Colon (tissue), 2 donors: ENCODE measurements around the gene IGHMBP2.
"Not testable (repeated sequence)": the region's sequence is repeated elsewhere in the genome, so short reads cannot be mapped to it uniquely, and the experiment has no call there.

Experiments
- FAIRE-seq: peaks from 2 replicates; lab custom pipeline; 2012; peaks lifted over from hg19 to GRCh38; lab: Jason Lieb, UNC
- donor health status: control.
- donor health status: control.

The IGHMBP2 gene

GRCh38 chr11:68963779-68964178, 60.1 kb downstream of the IGHMBP2 start:
- FAIRE-seq, result no peak

GRCh38 chr11:68965901-68966853, 62.5 kb downstream of the IGHMBP2 start:
- FAIRE-seq, result no peak

- FAIRE-seq, result no peak
These were observed 63.4 kb downstream of the IGHMBP2 start for GRCh38 chr11:68966894-68967780.

- no peak for FAIRE-seq
These were observed 64.9 kb downstream of the IGHMBP2 start for GRCh38 chr11:68968306-68969250.

GRCh38 chr11:68969386-68969785, 65.7 kb downstream of the IGHMBP2 start:
- FAIRE-seq, result no peak

GRCh38 chr11:68970921-68971636, 67.4 kb downstream of the IGHMBP2 start:
- FAIRE-seq, result no peak

DNA sequence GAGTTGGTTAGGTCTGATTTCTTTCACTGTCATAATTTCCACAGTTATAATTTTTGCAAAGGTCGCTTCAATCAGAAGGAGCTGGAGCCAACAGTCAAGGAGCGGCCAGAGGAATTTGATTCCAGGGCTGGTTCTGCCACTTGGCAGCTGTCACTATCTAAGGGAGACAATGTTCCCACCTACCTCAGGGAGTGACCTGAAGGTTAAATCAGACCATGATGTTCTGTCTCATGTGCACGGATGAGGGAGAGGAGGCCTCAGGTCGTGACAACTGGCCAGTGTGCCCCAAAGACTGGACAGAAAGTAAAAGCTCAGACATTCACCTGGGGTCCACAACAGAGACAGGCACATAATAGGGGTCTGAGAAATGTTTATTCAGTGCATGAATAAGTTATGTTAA, 69.5 kb downstream of the IGHMBP2 start:
- no peak for FAIRE-seq

GRCh38 chr11:68973706-68974105, 70.0 kb downstream of the IGHMBP2 start:
- not testable (repeated sequence) for FAIRE-seq

DNA sequence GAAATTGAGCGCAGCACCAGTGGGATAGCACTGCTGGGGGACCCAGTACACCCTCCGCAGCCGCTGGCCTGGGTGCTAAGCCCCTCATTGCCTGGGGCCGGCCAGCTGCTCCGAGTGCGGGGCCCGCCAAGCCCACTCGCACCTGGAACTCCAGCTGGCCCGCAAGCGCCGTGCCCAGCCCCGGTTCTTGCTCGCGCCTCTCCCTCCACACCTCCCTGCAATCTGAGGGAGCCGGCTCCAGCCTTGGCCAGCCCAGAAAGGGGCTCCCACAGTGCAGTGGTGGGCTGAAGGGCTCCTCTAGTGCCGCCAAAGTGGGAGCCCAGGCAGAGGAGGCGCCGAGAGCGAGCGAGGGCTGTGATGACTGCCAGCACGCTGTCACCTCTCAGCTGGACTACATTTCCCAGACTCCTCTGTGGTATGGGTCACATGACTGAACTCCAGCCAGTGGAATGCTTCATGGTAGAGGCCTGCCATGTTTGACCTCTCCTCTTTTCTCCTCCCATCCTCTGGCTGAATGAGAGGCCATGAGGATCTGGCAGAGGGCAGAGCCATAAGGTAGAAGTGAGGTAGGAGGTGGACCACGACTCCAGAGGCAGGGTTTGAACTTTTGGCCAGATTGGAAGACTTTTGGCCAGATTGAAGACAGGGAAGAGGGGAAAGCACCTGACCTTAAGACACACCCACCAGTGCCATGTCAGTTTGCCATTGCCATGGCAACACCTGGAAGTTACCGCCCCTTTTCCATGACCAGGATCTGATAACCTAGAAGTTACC, 70.9 kb downstream of the IGHMBP2 start:
- FAIRE-seq, result no peak

DNA sequence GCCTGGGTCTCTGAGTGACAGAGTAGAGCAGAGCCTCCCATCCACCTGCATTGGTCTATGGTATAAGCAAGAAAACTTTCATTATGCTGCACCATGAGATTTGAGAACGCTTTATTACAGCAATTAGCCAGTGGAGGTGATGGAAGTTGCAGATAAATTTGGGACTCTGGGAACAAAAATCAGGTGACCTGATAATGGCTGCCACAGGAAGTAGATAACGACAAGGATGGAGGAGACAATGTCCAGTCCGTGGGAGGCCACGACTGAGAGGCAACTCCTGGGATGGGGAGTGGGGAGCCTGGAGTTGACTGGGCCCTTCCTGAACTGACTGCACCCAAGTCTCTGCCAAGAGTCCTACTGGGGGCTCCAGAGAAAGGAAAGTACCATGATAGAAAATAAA, 72.4 kb downstream of the IGHMBP2 start:
- FAIRE-seq, result no peak

DNA sequence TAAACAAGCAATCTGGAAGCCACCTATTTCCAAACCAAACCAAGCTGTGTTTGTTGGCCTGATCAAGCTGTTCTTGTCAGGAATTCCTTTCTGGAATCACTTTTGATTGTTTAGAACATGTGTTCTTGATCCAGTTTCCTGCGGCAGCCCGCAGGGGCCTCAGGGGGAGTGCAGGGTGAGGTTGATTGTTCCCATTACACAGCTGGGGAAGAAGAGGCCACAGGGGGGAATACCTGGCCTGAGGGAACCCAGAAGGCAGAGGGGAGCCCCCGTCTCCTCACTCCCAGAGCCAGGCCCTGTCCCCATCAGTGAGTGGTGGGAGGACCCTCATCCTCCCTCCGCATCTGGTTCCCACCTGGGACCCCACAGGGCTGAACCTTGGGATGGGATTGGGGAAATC, 72.9 kb downstream of the IGHMBP2 start:
- FAIRE-seq, result no peak

DNA sequence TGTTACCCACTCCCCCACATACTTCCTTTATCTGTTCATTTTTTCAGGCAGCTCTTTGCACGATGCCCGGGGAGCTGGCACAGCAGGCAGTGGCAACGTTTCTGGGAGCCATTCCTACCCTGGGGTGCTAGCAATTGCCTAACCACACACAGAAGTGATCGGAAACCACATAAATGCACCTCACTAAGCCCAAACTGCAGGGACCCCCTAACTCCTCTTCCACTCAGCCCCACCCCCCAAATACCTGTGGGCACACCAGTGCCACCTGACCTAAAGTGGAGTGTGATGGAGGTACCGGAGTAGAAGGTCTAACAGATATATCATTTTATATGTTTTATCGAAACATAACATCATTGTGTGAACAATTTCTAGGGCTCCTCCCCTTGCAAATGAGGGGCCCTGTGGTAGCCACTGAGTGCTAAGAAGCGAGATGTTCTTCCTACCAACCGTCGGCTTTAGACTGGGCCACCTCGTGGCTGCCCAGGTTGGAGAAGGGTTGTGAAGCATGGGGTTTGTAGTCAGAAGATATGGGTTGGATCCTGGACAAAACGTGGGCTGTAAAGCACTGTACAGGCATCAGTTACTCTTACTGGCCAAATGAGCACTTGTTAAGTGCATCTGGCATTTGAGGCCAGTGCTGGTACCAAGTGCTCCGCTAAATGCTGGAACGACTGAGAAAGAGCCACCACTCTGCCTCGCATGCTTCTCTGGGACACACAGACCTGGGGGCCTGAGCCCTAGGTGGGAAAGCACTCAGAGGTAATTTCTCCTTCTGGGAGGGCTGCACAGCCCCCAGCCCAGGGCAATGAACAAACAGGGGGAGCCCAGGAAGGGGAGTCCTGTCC, 74.3 kb downstream of the IGHMBP2 start:
- no peak for FAIRE-seq

DNA sequence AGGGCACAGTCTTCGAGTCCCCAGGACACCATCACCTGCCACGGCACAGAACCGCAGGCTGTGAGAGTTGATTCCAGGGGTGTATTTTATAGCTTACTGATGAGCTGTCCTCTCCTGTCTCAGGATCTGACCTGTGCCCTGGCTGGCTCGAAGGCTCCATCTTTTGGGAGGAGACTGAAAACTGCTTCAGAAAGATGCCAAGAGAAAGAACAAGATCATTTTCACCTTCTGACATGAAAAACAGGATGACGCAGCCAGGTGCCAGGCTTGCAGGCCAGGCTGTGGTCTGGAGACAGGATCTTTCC, 74.9 kb downstream of the IGHMBP2 start:
- no peak for FAIRE-seq

DNA sequence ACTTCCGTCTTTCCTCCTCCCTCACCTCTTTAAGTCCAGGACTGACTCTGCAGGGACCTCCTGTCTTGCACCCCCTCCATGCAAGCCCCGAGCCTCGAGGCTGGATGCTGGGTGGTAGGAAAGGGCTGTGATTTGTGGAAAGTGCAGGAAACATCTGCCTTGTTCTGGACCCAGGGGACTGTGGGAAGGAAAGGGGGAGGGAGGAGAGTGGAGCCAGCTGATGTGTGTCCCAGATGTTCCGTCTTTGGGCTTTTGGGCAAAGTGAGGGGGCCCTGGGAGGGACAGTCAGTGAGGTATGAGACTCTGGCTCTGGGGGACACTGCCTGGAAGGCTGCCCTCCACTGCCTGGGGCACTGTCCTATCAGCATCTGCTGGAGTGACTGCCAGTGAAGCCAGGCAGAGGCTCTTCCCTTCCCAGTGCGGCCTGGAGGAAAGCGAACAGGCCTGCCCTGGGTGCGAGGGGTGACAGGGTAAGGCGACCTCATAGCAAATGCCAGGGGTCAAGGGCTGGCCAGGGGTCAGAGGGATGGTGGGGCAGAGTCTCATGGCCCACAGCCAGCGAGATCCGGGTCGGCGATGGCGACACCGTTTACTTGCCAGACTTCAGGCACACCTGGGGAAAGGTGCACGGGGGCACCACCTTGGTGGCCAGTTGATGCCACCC, 75.4 kb downstream of the IGHMBP2 start:
- no peak for FAIRE-seq

- no peak for FAIRE-seq
These were observed 76.5 kb downstream of the IGHMBP2 start for GRCh38 chr11:68979931-68980775.

DNA sequence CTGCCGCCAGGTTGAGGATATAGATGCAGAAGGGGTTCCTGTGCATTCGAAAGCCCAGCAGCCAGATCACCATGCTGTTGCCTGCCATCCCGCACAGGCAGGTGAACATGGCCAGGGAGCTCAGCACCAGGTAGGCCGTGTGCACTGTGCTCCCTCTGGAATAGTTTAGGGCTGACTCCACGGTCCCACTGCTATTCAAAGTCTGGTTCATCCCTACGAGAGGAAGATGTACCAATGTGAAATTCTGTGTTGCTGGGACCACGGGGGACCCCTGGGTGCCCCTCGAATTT, 77.0 kb downstream of the IGHMBP2 start, which contains the start of gene MRGPRD:
Gene MRGPRD (minus strand): TSS at position 211 of the 290 bp plus-strand sequence. CDS start 0 bp downstream, at position 211.
- no peak for FAIRE-seq

- FAIRE-seq, result no peak
These were observed 78.4 kb downstream of the IGHMBP2 start for GRCh38 chr11:68982134-68982533.

- no peak for FAIRE-seq
These were observed 80.1 kb downstream of the IGHMBP2 start for GRCh38 chr11:68983801-68984200.
